Esophagus muscularis mucosa (tissue), 4 donors: ENCODE results near the gene AJAP1. TPM values are rescaled to one million over a fixed set of nuclear protein-coding genes. Genes with fewer than 3 reads are reported as not detected.

Source experiments
- DNase-seq: peaks from one replicate; pipeline ENCODE4 v3.0.0-alpha.2; 2017; ENCODE audit errors: extremely low spot score
- H3K27ac ChIP-seq, 4 donors: fragments of 200-600 bp; sonication (generic); replicated peaks in 1 of 4; 1 replicate in 3 of 4; 2 replicates in 1 of 4; pipeline ENCODE4 v1.5.1; 2016 to 2019; ENCODE audit warnings: mild to moderate bottlenecking in 1 of 4
- H3K27me3 ChIP-seq, 4 donors: fragments of 200-600 bp; sonication (generic); one replicate each; pipeline versions ENCODE4 v1.5.1 to v1.6.0; 2016 to 2019
- H3K36me3 ChIP-seq, 4 donors: fragments of 200-600 bp; sonication (generic); one replicate each; pipeline ENCODE4 v1.5.1; 2016 to 2019
- H3K4me1 ChIP-seq, 4 donors: fragments of 200-600 bp; sonication (generic); one replicate each; pipeline ENCODE4 v1.5.1; 2016 to 2019
- H3K4me3 ChIP-seq, 4 donors: fragments of 200-600 bp; sonication (generic); 1 replicate in 2 of 4; 2 replicates in 2 of 4; pipeline ENCODE4 v1.5.1; 2016 to 2019; ENCODE audit warnings: mild to moderate bottlenecking in 4 of 4, moderate library complexity in 1 of 4
- H3K9me3 ChIP-seq, 4 donors: fragments of 200-600 bp; sonication (generic); 1 replicate in 3 of 4; 2 replicates in 1 of 4; pipeline ENCODE4 v1.5.1; 2016 to 2019
- EP300 ChIP-seq: sonication (generic); formaldehyde crosslinking; IDR thresholded peaks from one replicate; pipeline ENCODE4 v1.6.1; 2017; ENCODE audit warnings: antibody characterized with exemption
- POLR2A ChIP-seq: fragments of 450-650 bp; IDR thresholded peaks from one replicate; pipeline ENCODE4 v1.6.1; 2017; ENCODE audit warnings: antibody characterized with exemption, moderate library complexity, mild to moderate bottlenecking, low read depth
- POLR2AphosphoS5 ChIP-seq, 2 donors: sonication (generic); formaldehyde crosslinking; IDR thresholded peaks; one replicate each; pipeline ENCODE4 v1.6.1; 2017; ENCODE audit warnings: antibody characterized with exemption in 2 of 2
- WGBS: methylation state at CpG from one replicate; pipeline ENCODE4 v1.1.5; 2018; 5-methylcytosine and 5-hydroxymethylcytosine counted together
- intact Hi-C: fragments of 100-400 bp; cut with DNase I; formaldehyde crosslinking; loops from one replicate; pipeline ENCODE4 v1.15.1; 2023
- total RNA-seq, 4 donors: library from RNA; depleted of rRNA; stranded (reverse); fragments of >200 nt; gene quantifications; one replicate each; pipeline versions ENCODE4 v1.1.0 to v1.2.1, GENCODE V29; 2016
- TF ChIP-seq, protein P1 (sequence below), 3 experiments: fragments of 200-600 bp in 2 of 3; fragments of 450-650 bp in 1 of 3; sonication (generic) in 2 of 3; IDR thresholded peaks; one replicate each; pipeline ENCODE4 v1.5.1; 2017 to 2019; ENCODE audit warnings: antibody characterized with exemption in 3 of 3, mild to moderate bottlenecking in 2 of 3, moderate library complexity in 1 of 3

Gene AJAP1
- total RNA-seq, 4 donors from 2014 or later: 0.40 to 0.84 (median 0.54) TPM

DNA sequence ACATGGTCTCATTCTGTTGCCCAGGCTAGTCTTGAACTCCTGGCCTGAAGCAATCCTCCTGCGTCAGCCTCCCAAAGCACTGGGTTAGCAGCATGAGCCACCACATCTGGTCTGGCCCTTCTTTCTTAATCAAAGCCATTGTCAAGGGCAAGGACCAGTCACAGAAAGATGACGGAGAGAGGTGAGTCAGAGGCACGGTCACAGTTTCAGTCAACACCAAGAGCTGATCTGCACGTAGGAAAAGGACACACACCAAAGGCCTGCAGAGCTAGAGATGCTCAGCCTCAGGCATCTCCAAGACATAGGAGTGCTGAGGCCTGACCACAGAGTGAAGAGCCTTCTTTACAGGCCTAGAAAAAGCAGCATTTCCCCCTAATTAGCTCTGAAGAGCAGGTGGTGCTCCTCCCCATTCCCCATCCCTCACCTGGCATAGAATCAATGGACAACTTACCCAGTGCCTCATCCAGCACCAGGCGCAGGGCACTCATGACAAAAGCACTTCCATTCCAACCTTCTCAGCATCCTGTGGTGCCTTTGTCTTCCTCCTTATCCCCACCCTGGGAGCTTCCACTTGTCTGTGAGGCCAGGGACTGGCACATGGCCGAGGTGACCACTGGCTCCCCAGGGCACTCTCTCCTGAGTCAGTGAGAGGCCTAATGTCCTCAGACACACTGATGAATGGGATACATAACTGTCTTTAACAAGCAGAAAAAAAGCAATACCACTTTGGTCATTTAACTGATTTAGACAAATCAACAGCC lies 139.8 kb downstream of the AJAP1 start:
- TF ChIP-seq, protein P1, sequence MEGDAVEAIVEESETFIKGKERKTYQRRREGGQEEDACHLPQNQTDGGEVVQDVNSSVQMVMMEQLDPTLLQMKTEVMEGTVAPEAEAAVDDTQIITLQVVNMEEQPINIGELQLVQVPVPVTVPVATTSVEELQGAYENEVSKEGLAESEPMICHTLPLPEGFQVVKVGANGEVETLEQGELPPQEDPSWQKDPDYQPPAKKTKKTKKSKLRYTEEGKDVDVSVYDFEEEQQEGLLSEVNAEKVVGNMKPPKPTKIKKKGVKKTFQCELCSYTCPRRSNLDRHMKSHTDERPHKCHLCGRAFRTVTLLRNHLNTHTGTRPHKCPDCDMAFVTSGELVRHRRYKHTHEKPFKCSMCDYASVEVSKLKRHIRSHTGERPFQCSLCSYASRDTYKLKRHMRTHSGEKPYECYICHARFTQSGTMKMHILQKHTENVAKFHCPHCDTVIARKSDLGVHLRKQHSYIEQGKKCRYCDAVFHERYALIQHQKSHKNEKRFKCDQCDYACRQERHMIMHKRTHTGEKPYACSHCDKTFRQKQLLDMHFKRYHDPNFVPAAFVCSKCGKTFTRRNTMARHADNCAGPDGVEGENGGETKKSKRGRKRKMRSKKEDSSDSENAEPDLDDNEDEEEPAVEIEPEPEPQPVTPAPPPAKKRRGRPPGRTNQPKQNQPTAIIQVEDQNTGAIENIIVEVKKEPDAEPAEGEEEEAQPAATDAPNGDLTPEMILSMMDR (IDR thresholded peaks at IDR 0.05): no peak
- TF ChIP-seq EP300 (no peak), POLR2A (no peak), POLR2AphosphoS5 (IDR thresholded peaks at IDR 0.05) (no peak)
- Histone ChIP-seq H3K9me3 (peaks cover 0 to 16% (median 0%) of the 10 kb centered on the region in 4 donors), H3K4me1 (no peaks in the 10 kb centered on the region), H3K27me3 (peaks cover 0 to 5% (median 0%) of the 10 kb centered on the region in 4 donors), H3K27ac (no peak overlapping the region), H3K4me3 (no peak overlapping the region), H3K36me3 (no peaks in the 10 kb centered on the region)
- 82% methylated on average over 6 of the region's 6 CpGs for WGBS
- no peak for DNase-seq
- intact Hi-C loops: no loop called here

DNA sequence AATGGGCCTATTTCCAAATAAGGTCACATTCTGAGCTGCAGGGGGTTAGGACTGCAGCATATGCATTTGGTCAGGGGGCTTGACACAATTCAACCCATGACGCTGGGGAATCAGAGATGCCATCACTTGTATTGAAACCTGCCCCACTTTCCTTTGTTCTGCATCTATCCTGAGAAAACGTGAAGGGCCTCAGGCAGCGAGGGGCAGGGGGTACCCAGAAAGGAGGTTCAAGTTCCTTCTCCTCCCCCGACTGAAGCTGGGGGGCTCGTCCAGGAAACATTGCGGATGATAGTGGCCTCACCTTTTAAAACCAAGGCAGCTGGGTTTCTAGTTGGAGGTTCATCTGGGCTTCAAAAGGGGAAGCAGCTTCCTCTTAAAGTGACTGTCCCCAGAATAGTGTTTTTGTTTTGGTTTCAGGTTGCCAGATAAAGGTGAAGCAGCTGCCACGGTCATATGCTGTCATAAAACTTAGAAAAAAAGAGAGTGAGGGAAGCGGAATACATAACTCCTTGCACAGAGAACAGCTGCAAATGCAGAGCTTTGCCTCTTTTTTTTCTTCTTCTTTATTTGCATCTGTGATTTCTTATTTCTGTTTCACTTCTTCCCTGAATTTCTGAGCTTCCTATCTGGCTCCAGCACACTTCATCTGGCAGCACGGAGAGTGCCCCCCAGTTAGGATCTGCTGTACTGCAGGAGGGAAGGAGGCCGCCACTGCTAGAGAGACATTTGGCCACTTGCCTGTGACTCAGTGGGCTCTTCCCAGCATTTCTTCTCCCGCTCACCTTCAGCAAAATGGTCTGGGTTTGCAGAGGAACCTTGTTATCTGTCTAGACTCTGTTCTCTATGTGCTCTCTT lies 142.0 kb downstream of the AJAP1 start:
- intact Hi-C loops: no loop called here
- WGBS: 83% methylated on average over 11 of the region's 11 CpGs
- peaks cover 0 to 16% (median 0%) of the 10 kb centered on the region in 4 donors for H3K9me3 ChIP-seq
- H3K36me3 ChIP-seq: no peaks in the 10 kb centered on the region
- TF ChIP-seq POLR2AphosphoS5 (IDR thresholded peaks at IDR 0.05) (no peak), EP300 (no peak), POLR2A (no peak)
- TF ChIP-seq, protein P1 (IDR thresholded peaks at IDR 0.05): no peak
- no peak for DNase-seq
- no peak overlapping the region for H3K4me3 ChIP-seq
- H3K27me3 ChIP-seq: peaks cover 0 to 21% (median 0%) of the 10 kb centered on the region in 4 donors
- H3K4me1 ChIP-seq: peaks cover 0 to 4% (median 3%) of the 10 kb centered on the region in 4 donors
- H3K27ac ChIP-seq: no peak overlapping the region

DNA sequence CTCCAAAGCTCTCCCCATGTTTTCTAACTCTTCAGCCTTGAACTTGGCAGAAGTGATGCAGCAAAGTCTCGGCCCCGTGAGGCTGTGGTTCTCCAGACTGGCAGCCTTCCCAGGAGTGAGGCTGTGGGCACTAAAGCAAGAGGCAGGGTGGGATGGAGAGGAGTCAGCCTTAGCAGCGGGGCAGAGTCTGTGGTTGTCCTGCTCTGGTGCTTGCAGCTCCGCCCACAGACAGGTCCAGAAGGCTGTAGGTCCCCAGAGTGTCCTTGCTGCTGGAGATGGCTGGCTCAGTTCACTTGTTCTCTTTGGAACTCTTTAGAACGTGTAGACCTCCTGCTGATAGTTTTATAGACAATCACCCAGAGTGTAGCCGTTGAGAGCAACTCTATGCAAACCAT lies 142.6 kb downstream of the AJAP1 start:
- H3K9me3 ChIP-seq: peaks cover 0 to 16% (median 1%) of the 10 kb centered on the region in 4 donors
- intact Hi-C loops: no loop called here
- DNase-seq: no peak
- H3K27ac ChIP-seq: no peak overlapping the region
- no peaks in the 10 kb centered on the region for H3K36me3 ChIP-seq
- H3K4me3 ChIP-seq: no peak overlapping the region
- peaks cover 0 to 21% (median 0%) of the 10 kb centered on the region in 4 donors for H3K27me3 ChIP-seq
- TF ChIP-seq, protein P1 (IDR thresholded peaks at IDR 0.05): no peak
- TF ChIP-seq EP300 (no peak), POLR2AphosphoS5 (IDR thresholded peaks at IDR 0.05) (no peak), POLR2A (no peak)
- 72% methylated on average over 5 of the region's 6 CpGs for WGBS
- H3K4me1 ChIP-seq: peaks cover 0 to 6% (median 4%) of the 10 kb centered on the region in 4 donors

DNA sequence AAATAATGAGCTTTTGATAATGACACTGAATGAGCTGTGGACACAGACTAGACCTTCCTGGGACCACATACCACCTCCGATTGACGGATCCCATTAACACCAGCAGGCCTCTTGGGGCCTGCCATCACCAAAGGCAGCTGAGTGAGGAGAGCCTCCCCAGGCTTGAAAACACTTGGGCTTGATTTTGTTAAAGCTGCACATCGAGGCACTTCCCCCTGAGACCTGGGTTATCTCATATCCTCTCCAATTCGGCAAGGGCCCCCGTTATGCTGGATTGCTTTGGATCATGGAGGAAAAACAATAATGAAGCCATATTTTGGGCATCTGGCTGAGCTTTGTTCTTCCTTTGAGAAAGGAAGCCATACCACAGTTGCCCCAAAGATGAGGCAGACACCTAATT lies 143.0 kb downstream of the AJAP1 start:
- intact Hi-C loops: no loop called here
- 80% methylated on average over 5 of the region's 5 CpGs for WGBS
- no peak for DNase-seq
- Histone ChIP-seq H3K4me1 (peaks cover 0 to 6% (median 4%) of the 10 kb centered on the region in 4 donors), H3K27me3 (peaks cover 0 to 21% (median 0%) of the 10 kb centered on the region in 4 donors), H3K36me3 (no peaks in the 10 kb centered on the region), H3K4me3 (no peak overlapping the region), H3K9me3 (peaks cover 0 to 16% (median 3%) of the 10 kb centered on the region in 4 donors), H3K27ac (no peak overlapping the region)
- TF ChIP-seq POLR2AphosphoS5 (IDR thresholded peaks at IDR 0.05) (no peak), EP300 (no peak), POLR2A (no peak)
- TF ChIP-seq, protein P1 (IDR thresholded peaks at IDR 0.05): no peak
